Mammary epithelial cell (primary cell): ENCODE results near the gene DXO.

Experiments
- EZH2 ChIP-seq: IDR thresholded peaks from 2 replicates; pipeline ENCODE4 v1.6.1; 2012; ENCODE audit warnings: low read length, inconsistent platforms, borderline replicate concordance
- TF ChIP-seq, protein P1 (sequence below), 2 donors: IDR thresholded peaks in 1 of 2; conservative IDR thresholded peaks in 1 of 2; 2 replicates each; pipeline ENCODE4 v1.5.1; 2011 to 2012; ENCODE audit warnings: inconsistent platforms in 2 of 2, low read length in 2 of 2, mild to moderate bottlenecking in 2 of 2, control low read depth in 1 of 2, low read depth in 1 of 2; ENCODE audit not compliant: insufficient read depth in 1 of 2; ENCODE audit errors: extremely low read depth in 1 of 2

DNA sequence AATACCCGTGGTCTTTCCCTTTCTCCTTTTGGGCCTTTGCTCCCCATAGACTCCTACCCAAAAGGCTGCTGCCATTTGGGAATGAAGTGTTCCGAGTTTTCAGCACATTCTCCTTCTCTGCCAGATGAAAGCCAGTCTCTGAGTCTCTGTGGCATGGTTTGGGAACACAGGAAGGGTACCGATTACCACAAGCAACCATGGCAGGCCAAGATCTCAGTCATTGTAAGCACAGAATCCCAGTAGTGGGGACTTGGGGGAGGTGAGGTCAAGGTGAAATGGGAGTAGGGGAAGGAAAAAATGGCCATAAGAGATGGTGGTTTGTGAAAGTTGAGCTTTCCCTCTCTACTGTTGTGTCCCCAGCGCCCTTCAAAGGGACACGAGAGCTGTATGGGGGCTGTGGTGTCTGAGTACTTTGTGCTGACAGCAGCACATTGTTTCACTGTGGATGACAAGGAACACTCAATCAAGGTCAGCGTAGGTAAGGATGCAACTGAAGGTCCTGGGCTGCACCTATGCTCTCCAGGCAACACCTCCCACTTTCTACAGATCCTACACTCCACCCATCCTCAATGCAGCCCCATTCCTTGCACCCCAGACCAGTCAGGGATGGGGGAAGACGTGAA, 21.9 kb downstream of the DXO start:
- TF ChIP-seq, protein P1, sequence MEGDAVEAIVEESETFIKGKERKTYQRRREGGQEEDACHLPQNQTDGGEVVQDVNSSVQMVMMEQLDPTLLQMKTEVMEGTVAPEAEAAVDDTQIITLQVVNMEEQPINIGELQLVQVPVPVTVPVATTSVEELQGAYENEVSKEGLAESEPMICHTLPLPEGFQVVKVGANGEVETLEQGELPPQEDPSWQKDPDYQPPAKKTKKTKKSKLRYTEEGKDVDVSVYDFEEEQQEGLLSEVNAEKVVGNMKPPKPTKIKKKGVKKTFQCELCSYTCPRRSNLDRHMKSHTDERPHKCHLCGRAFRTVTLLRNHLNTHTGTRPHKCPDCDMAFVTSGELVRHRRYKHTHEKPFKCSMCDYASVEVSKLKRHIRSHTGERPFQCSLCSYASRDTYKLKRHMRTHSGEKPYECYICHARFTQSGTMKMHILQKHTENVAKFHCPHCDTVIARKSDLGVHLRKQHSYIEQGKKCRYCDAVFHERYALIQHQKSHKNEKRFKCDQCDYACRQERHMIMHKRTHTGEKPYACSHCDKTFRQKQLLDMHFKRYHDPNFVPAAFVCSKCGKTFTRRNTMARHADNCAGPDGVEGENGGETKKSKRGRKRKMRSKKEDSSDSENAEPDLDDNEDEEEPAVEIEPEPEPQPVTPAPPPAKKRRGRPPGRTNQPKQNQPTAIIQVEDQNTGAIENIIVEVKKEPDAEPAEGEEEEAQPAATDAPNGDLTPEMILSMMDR (conservative IDR thresholded peaks at IDR 0.05 in 1 of 2, IDR thresholded peaks at IDR 0.05 in 1 of 2; ENCODE audit: extremely low read depth in 1 of 2, insufficient read depth in 1 of 2, low read depth in 1 of 2, low read length in 2 of 2), result no peak
- no peak for TF ChIP-seq EZH2
